Measurements from ENCODE around the gene GPS1. TPM values are rescaled to one million over a fixed set of nuclear protein-coding genes. Genes with fewer than 3 reads are reported as not detected.

GPS1 gene
- total and polyA plus RNA-seq, 9 of the 15 experiments (the other 6 are each of a cell fraction or from before 2014, with no cell fraction given) = 3.1 to 167 (median 69.9) TPM

GRCh38 chr17:82065638-82066303, 14.1 kb downstream of the GPS1 start, which contains the start of gene DUS1L (continued):
- TF ChIP-seq HOMEZ (CRISPR knock-in tag; IDR thresholded peaks at IDR 0.05) (peak; percentile 64; the same call in 1 of the 2 replicates), FOSL1 (tag; conservative IDR thresholded peaks at IDR 0.05) (0 out of 2 replicates have a peak, but pooled peaks have one; percentile 22), GATAD2B (IDR thresholded peaks at IDR 0.05; ENCODE audit: borderline replicate concordance) (peak; percentile 90; the same call in 1 of the 2 replicates), XRCC5 (IDR thresholded peaks at IDR 0.05; ENCODE audit: low read depth, low read length) (peak; percentile 79; the same call in 1 of the 2 replicates), ZBTB9 (CRISPR knock-in tag; IDR thresholded peaks at IDR 0.05) (peak; percentile 88), DIDO1 (tag; IDR thresholded peaks at IDR 0.05; ENCODE audit: low read depth) (0 out of 2 replicates have a peak, but pooled peaks have one; percentile 55), ZNF134 (CRISPR knock-in tag; conservative IDR thresholded peaks at IDR 0.05) (0 out of 2 replicates have a peak, but pooled peaks have one; percentile 44), ZNF212 (CRISPR knock-in tag; IDR thresholded peaks at IDR 0.05) (0 out of 2 replicates have a peak, but pooled peaks have one; percentile 57), ZBTB2 (IDR thresholded peaks at IDR 0.05) (no peak), PRPF4 (IDR thresholded peaks at IDR 0.05; ENCODE audit: insufficient read depth, low read depth, low read length, poor library complexity, severe bottlenecking) (peak; percentile 68), ESRRA (IDR thresholded peaks at IDR 0.05; ENCODE audit: borderline replicate concordance, low read depth) (peak; percentile 94), ZNF76 (CRISPR knock-in tag; IDR thresholded peaks at IDR 0.05; ENCODE audit: borderline replicate concordance) (0 out of 2 replicates have a peak, but pooled peaks have one; percentile 81), HCFC1 (IDR thresholded peaks at IDR 0.05; ENCODE audit: low read depth, low read length) (peak; percentile 89), ZNF592 (IDR thresholded peaks at IDR 0.05) (peak; percentile 92), ZNF764 (CRISPR knock-in tag; IDR thresholded peaks at IDR 0.05; ENCODE audit: low read depth) (no peak), PKNOX1 (IDR thresholded peaks at IDR 0.05) (0 out of 2 replicates have a peak, but pooled peaks have one; percentile 18), ERF (CRISPR knock-in tag; IDR thresholded peaks at IDR 0.05) (peak; percentile 92; the same call in 1 of the 2 replicates), ZNF121 (CRISPR knock-in tag; conservative IDR thresholded peaks at IDR 0.05) (no peak)

Measured in K562 (cell line).